Heart left ventricle (tissue), 16 donors: Measurements from ENCODE around the gene MLXIP. TPM values are rescaled to one million over a fixed set of nuclear protein-coding genes. Genes with fewer than 3 reads are reported as not detected.
"Not testable (repeated sequence)": the region's sequence is repeated elsewhere in the genome, so short reads cannot be mapped to it uniquely, and the experiment has no call there.

ENCODE experiments used
- ATAC-seq, 4 donors: fragments of 200-7000 bp; cut with Tn5 transposase; one replicate each; pipeline ENCODE4 v1.9.1; 2020 to 2022; ENCODE audit warnings: moderate library complexity in 4 of 4, mild to moderate bottlenecking in 3 of 4, moderate number of reproducible peaks in 1 of 4
- DNase-seq, 5 donors: peaks; one replicate each; pipeline ENCODE4 v3.0.0-alpha.2; 2020
- H3K27ac ChIP-seq, 12 donors: fragments of 200-600 bp; sonication (generic) in 4 of 12; one replicate each; pipeline versions ENCODE4 v1.5.0 to v1.8.0; 2016 to 2022; ENCODE audit warnings: mild to moderate bottlenecking in 2 of 12
- H3K27me3 ChIP-seq, 9 donors: fragments of 200-600 bp; sonication (generic) in 2 of 9; one replicate each; pipeline versions ENCODE4 v1.5.1 to v1.8.0; 2016 to 2022; ENCODE audit warnings: mild to moderate bottlenecking in 3 of 9
- H3K36me3 ChIP-seq, 9 donors: fragments of 200-600 bp; sonication (generic) in 2 of 9; one replicate each; pipeline versions ENCODE4 v1.5.0 to v1.8.0; 2018 to 2022; ENCODE audit warnings: mild to moderate bottlenecking in 2 of 9
- H3K4me1 ChIP-seq, 12 donors: fragments of 200-600 bp; sonication (generic) in 4 of 12; one replicate each; pipeline versions ENCODE4 v1.5.0 to v1.8.0; 2016 to 2022; ENCODE audit warnings: mild to moderate bottlenecking in 3 of 12
- H3K4me3 ChIP-seq, 12 donors: fragments of 200-600 bp; sonication (generic) in 4 of 12; one replicate each; pipeline versions ENCODE4 v1.5.0 to v1.8.0; 2017 to 2022; ENCODE audit warnings: mild to moderate bottlenecking in 9 of 12, moderate library complexity in 4 of 12
- H3K9me3 ChIP-seq, 12 donors: fragments of 200-600 bp; sonication (generic) in 4 of 12; one replicate each; pipeline versions ENCODE4 v1.5.0 to v1.8.0; 2016 to 2022; ENCODE audit warnings: mild to moderate bottlenecking in 1 of 12
- CTCF ChIP-seq, 12 donors: fragments of 200-600 bp; sonication (generic) in 4 of 12; IDR thresholded peaks; one replicate each; pipeline versions ENCODE4 v1.5.0 to v1.8.0; 2018 to 2022; ENCODE audit warnings: antibody characterized with exemption in 12 of 12, mild to moderate bottlenecking in 5 of 12
- POLR2A ChIP-seq, 2 donors: fragments of 450-650 bp; IDR thresholded peaks; one replicate each; pipeline ENCODE4 v1.6.1; 2017; ENCODE audit warnings: antibody characterized with exemption in 2 of 2, mild to moderate bottlenecking in 2 of 2, moderate library complexity in 2 of 2
- WGBS, 4 donors: extraction: QIAGEN DNeasy Blood & Tissue Kit in 2 of 4; methylation state at CpG; one replicate each; pipeline versions ENCODE4 v1.1.5 to v1.1.7; 2013 to 2018; 5-methylcytosine and 5-hydroxymethylcytosine counted together
- intact Hi-C, 10 donors: fragments of 100-400 bp; cut with DNase I; formaldehyde crosslinking; loops; one replicate each; pipeline versions ENCODE4 v1.11.1 to v1.14.2; 2022
- polyA plus RNA-seq, 2 donors: library from polyadenylated mRNA; stranded (reverse); fragments of 200-250 nt; gene quantifications; one replicate each; pipeline ENCODE4 v1.2.3, GENCODE V29; 2013
- total RNA-seq, 9 donors: library from RNA; depleted of rRNA in 2 of 9; stranded (reverse); fragments of >200 nt in 2 of 9; fragmentation: NEBNext Ultra II Directional in 3 of 9; extraction: Animal tissue kit (Norgen Biotek cat#: 25700) in 3 of 9; gene quantifications; one replicate each; pipeline versions ENCODE4 v1.1.0 to v1.2.4, GENCODE V29; 2016 to 2023
- donor health status: ischemic (EF 13 %, LVEDD 7.1; RV severe dilation, severe dysfunction).
- donor health status: healthy with polysubstance abuse.
- donor health status: DM: no; HTN: yes; CAD: no.
- donor health status: DM: no; HTN: no; CAD: no.
- donor health status: ischemic (EF 25% LVEDD 6.9; RV normal size, moderate dysfunction).
- donor health status: ischemic (EF 25% LVEDD 5.7; RV mildly dilated, moderate dysfunction).
- donor health status: healthy.
- donor health status: DM: yes; HTN: yes; CAD: no.
- donor health status: ischemic (EF 35%, LVEDD 5.7; RV mildly dilated, moderate dysfunction).
- donor health status: nonischemic (EF 11% LVEDD 7.7; RV severe dilation, severe dysfunction).
- donor health status: DM: yes; HTN: yes; CAD: no.
- donor health status: PGD.
- donor health status: ischemic (EF 29% LVEDD 5.4; RV normal size, mild dysfunction).
- donor health status: nonischemic (EF 23%, LVEDD 6.1; RV moderate dilation, normal function).

The MLXIP gene
- total and polyA plus RNA-seq, 11 donors = 14.3 to 39.6 (median 22.7) TPM

GRCh38 chr12:122174155-122174845 is 95.7 kb downstream of the MLXIP start, which contains the start of gene IL31:
IL31 (minus strand) TSS chr12:122174221; CDS start chr12:122174172, 49 bp downstream.
- no peak within 1 kb of the TSS for H3K4me3 ChIP-seq
- no peak within 1 kb of the TSS for H3K27ac ChIP-seq
- H3K4me1 ChIP-seq = no peaks in the 10 kb centered on the region
- no peaks in the 10 kb centered on the region for H3K36me3 ChIP-seq
- WGBS, 4 donors = 88 to 92% (median 90%) methylated on average over 17 of the region's 17 CpGs
- ATAC-seq = no peak
- H3K9me3 ChIP-seq = no peaks in the 10 kb centered on the region
- TF ChIP-seq CTCF (IDR thresholded peaks at IDR 0.05) (no peak), POLR2A (IDR thresholded peaks at IDR 0.05) (no peak)
- H3K27me3 ChIP-seq = peaks cover 0 to 3% (median 0%) of the 10 kb centered on the region in 9 donors
- intact Hi-C loops = no loop called here
- DNase-seq = no peak

- intact Hi-C loops, H3K36me3 ChIP-seq, H3K9me3 ChIP-seq, H3K4me3 ChIP-seq, H3K27me3 ChIP-seq, DNase-seq, H3K4me1 ChIP-seq, H3K27ac ChIP-seq, ATAC-seq: not testable (repeated sequence)
- 88 to 95% (median 90%) methylated on average over 4 of the region's 4 CpGs for WGBS, 4 donors
Measured at GRCh38 chr12:122176473-122176872, 97.9 kb downstream of the MLXIP start.

- Histone ChIP-seq H3K27ac (no peak within 1 kb of the TSS), H3K4me1 (peaks cover 0 to 13% (median 3%) of the 10 kb centered on the region in 12 donors), H3K9me3 (no peaks in the 10 kb centered on the region), H3K4me3 (peak within 1 kb of the TSS; percentile 32 to 64 (median 50)), H3K27me3 (peaks cover 0 to 12% (median 2%) of the 10 kb centered on the region in 9 donors), H3K36me3 (no peaks in the 10 kb centered on the region)
- WGBS, 4 donors = 2 to 13% (median 4%) methylated on average over 5 to 63 of the region's 63 CpGs
- ATAC-seq = peak in 3 of 4 donors; percentile 58 to 78 (median 68)
- peak in 2 of 5 donors; percentile 39 to 45 for DNase-seq
- TF ChIP-seq POLR2A (IDR thresholded peaks at IDR 0.05) (no peak), CTCF (IDR thresholded peaks at IDR 0.05) (no peak)
- intact Hi-C loops = no loop called here
Measured at GRCh38 chr12:122182887-122183587, 104.5 kb downstream of the MLXIP start, which contains the start of gene LRRC43. LRRC43 (plus strand) TSS chr12:122183123; CDS start chr12:122183145, 22 bp downstream.

- Histone ChIP-seq H3K27ac (no peak overlapping the region), H3K4me3 (peak overlapping the region in 11 of 12 donors; percentile 32 to 64 (median 52)), H3K27me3 (peaks cover 0 to 12% (median 2%) of the 10 kb centered on the region in 9 donors), H3K4me1 (peaks cover 0 to 13% (median 3%) of the 10 kb centered on the region in 12 donors), H3K36me3 (no peaks in the 10 kb centered on the region), H3K9me3 (no peaks in the 10 kb centered on the region)
- DNase-seq (no peak), ATAC-seq (no peak)
- TF ChIP-seq POLR2A (IDR thresholded peaks at IDR 0.05) = no peak
- TF ChIP-seq CTCF (IDR thresholded peaks at IDR 0.05) = no peak
- 77 to 84% (median 82%) methylated on average over 4 to 10 of the region's 10 CpGs for WGBS, 4 donors
- intact Hi-C loops = no loop called here
Measured at GRCh38 chr12:122183588-122183940, 105.0 kb downstream of the MLXIP start.
